HG03066 (cell line): ENCODE measurements around the gene PCDHB8.
"Not testable (repeated sequence)": the region's sequence is repeated elsewhere in the genome, so short reads cannot be mapped to it uniquely, and the experiment has no call there.

Experiments
- ATAC-seq: cut with Tn5 transposase; IDR thresholded peaks from one replicate; pipeline ENCODE4 v1.9.1; 2021; ENCODE audit warnings: low read depth; ENCODE audit not compliant: unreplicated experiment

The PCDHB8 gene

DNA sequence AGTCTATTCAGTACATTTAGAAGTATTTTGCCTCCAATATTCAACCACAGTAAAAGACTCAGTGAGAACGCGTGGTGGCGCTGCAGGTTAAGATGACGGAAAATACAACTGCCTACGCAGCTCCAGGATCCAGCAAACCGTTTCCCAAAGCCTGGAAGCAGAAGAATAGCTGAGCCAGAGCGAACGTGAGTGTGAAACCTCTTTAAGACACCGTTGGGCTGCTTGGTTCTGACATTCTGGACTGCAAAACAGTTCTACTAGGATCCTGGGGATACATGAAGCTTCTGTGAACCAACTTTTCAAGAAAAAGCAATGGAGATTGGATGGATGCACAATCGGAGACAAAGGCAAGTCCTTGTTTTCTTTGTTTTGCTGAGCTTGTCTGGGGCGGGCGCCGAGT, 4.7 kb downstream of the PCDHB8 start, which contains the start of gene PCDHB16:
PCDHB16 (plus strand) TSS at position 140 of the 400 bp plus-strand sequence; CDS start at position 313, 173 bp downstream.
- ATAC-seq = no peak

DNA sequence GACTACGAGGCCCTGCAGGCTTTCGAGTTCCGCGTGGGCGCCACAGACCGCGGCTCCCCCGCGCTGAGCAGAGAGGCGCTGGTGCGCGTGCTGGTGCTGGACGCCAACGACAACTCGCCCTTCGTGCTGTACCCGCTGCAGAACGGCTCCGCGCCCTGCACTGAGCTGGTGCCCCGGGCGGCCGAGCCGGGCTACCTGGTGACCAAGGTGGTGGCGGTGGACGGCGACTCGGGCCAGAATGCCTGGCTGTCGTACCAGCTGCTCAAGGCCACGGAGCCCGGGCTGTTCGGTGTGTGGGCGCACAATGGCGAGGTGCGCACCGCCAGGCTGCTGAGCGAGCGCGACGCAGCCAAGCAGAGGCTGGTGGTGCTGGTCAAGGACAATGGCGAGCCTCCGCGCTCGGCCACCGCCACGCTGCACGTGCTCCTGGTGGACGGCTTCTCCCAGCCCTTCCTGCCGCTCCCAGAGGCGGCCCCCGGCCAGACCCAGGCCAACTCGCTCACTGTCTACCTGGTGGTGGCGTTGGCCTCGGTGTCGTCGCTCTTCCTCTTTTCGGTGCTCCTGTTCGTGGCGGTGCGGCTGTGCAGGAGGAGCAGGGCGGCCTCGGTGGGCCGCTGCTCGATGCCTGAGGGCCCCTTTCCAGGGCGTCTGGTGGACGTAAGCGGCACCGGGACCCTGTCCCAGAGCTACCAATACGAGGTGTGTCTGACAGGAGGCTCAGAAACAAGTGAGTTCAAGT, 6.7 kb downstream of the PCDHB8 start:
- ATAC-seq = not testable (repeated sequence)

DNA sequence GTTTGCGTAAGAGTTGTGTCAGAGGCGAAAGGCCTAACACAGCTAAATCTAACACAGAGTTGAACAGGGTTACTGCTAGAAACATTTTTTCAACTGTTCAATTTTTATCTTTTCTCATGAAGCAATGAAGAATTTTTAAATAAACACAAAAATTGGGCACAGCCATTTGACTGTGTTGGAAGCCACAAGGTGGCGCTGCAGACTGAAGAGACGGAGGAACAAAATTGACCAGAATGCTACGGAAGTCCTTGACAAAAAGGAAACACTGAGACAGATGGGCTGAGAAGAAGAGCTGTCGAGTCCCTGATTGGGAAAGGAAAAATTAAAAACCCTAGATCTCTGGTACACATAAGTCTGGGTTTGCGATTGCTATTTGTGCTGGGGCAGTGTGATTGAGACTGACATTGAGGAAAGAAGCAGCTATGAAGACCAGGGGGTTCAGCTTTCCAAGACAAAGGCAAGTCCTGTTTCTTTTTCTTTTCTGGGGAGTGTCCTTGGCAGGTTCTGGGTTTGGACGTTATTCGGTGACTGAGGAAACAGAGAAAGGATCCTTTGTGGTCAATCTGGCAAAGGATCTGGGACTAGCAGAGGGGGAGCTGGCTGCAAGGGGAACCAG, 9.4 kb downstream of the PCDHB8 start, which contains the start of gene PCDHB9:
PCDHB9 (plus strand) TSS at position 265 of the 616 bp plus-strand sequence; CDS start at position 423, 158 bp downstream.
- no peak for ATAC-seq

DNA sequence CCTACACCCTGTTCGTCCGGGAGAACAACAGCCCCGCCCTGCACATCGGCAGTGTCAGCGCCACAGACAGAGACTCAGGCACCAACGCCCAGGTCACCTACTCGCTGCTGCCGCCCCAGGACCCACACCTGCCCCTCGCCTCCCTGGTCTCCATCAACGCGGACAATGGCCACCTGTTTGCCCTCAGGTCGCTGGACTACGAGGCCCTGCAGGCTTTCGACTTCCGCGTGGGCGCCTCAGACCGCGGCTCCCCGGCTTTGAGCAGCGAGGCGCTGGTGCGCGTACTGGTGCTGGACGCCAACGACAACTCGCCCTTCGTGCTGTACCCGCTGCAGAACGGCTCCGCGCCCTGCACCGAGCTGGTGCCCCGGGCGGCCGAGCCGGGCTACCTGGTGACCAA, 11.1 kb downstream of the PCDHB8 start:
- not testable (repeated sequence) for ATAC-seq

DNA sequence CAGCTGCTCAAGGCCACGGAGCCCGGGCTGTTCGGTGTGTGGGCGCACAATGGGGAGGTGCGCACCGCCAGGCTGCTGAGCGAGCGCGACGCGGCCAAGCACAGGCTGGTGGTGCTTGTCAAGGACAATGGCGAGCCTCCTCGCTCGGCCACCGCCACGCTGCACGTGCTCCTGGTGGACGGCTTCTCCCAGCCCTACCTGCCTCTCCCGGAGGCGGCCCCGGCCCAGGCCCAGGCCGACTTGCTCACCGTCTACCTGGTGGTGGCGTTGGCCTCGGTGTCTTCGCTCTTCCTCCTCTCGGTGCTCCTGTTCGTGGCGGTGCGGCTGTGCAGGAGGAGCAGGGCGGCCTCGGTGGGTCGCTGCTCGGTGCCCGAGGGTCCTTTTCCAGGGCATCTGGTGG, 11.5 kb downstream of the PCDHB8 start:
- ATAC-seq = not testable (repeated sequence)

DNA sequence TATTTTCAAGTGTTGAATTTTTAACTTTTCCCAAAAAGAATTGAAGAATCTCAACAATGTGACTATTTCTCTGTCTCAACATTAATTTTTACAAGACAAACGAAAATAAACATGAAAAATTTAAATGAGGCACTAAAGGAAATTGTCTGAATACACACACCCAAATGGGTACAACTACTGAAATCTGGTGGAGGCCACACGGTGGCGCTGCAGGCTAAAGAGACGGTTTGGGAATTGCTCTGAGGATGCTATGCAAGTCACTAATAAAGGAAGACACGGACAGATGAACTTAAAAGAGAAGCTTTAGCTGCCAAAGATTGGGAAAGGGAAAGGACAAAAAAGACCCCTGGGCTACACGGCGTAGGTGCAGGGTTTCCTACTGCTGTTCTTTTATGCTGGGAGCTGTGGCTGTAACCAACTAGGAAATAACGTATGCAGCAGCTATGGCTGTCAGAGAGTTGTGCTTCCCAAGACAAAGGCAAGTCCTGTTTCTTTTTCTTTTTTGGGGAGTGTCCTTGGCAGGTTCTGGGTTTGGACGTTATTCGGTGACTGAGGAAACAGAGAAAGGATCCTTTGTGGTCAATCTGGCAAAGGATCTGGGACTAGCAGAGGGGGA, 14.6 kb downstream of the PCDHB8 start, which contains the start of gene PCDHB10:
PCDHB10 (plus strand) TSS at position 244 of the 616 bp plus-strand sequence; CDS start at position 444, 200 bp downstream.
- ATAC-seq = no peak

DNA sequence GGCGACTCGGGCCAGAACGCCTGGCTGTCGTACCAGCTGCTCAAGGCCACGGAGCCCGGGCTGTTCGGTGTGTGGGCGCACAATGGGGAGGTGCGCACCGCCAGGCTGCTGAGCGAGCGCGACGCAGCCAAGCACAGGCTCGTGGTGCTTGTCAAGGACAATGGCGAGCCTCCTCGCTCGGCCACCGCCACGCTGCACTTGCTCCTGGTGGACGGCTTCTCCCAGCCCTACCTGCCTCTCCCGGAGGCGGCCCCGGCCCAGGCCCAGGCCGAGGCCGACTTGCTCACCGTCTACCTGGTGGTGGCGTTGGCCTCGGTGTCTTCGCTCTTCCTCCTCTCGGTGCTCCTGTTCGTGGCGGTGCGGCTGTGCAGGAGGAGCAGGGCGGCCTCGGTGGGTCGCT, 16.7 kb downstream of the PCDHB8 start:
- ATAC-seq = not testable (repeated sequence)

DNA sequence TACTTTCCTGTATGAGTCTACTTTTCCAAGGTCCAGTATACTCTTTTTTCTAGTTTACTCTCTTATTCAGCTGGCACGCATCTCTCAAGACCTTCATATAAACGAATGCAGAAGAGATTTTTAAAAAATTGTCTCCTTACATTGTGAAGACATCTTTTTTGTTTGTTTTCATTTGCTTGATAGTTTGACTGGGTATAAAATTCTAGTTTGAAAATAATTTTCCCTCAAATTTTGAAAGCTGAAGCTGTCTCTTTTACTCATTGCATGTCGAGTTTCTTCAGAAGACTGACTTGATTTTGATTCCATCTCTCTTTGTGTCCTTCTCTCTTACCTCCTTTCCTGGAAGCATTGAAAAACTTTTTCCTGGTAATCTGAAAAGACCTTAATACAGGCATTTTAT, 18.8 kb downstream of the PCDHB8 start:
- ATAC-seq = no peak

DNA sequence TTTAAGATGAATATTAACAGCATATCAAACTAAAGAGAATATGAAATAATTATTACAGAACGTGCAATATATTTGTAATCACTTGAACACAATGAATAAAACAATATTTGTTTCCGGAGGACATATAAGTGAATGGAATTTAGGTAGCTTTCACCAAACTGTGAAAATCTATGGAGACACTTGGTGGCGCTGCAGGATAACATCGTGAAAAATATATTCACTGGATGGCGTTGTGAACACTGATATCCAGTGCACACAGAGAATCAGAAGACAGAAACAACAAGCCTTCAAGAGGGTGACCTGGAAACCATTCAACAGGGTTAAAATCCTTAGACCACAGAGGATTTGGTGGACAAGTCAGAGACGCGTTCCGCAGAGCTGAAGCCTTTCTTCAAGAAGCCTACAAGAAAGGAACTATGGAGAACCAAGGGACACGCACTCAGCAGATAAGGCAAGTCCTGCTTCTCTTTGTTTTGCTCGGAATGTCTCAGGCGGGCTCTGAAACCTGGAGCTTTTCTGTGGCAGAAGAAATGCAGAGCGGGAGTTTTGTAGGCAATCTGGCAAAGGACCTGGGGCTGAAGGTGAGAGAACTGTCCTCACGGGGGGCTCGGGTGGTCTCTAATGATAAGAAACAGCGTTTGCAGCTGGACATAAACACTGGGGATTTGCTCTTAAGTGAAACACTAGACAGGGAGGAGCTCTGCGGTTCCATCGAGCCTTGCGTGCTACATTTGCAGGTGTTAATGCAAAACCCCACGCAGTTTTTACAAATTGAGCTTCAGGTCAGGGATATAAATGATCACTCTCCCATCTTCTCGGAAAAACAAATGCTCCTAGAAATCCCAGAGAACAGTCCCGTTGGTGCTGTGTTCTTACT, 22.0 kb downstream of the PCDHB8 start, which contains the start of gene PCDHB11:
PCDHB11 (plus strand) TSS at position 269 of the 877 bp plus-strand sequence; CDS start at position 417, 148 bp downstream.
- ATAC-seq = no peak

DNA sequence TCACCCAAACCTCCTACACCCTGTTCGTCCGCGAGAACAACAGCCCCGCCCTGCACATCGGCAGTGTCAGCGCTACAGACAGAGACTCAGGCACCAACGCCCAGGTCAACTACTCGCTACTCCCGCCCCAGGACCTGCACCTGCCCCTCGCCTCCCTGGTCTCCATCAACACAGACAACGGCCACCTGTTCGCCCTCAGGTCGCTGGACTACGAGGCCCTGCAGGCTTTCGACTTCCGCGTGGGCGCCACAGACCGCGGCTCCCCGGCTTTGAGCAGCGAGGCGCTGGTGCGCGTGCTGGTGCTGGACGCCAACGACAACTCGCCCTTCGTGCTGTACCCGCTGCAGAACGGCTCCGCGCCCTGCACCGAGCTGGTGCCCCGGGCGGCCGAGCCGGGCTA, 23.5 kb downstream of the PCDHB8 start:
- ATAC-seq = not testable (repeated sequence)

DNA sequence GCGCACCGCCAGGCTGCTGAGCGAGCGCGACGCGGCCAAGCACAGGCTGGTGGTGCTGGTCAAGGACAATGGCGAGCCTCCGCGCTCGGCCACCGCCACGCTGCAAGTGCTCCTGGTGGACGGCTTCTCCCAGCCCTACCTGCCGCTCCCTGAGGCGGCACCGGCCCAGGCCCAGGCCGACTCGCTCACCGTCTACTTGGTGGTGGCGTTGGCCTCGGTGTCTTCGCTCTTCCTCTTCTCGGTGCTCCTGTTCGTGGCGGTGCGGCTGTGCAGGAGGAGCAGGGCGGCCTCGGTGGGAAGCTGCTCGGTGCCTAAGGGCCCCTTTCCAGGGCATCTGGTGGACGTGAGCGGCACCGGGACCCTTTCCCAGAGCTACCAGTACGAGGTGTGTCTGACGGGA, 24.1 kb downstream of the PCDHB8 start:
- ATAC-seq = not testable (repeated sequence)

DNA sequence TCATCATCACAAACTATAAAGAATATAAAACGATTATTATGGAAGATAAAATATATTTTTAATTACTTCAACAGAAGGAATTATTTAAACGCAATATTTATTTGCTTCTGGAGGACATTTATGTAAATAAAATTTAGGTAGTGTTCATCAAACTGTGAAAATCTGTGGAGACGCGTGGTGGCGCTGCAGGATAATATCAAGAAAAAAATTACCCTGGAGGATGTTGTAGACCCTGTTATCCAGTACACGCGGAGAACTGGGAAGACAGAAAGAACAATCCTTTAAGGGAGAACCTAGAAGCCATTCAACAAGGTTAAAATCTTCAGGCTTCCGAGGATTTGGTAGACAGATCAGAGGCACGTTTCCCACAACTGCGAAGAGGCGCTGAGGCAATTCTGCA, 30.9 kb downstream of the PCDHB8 start, which contains the start of gene PCDHB12:
PCDHB12 (plus strand) TSS at position 242 of the 400 bp plus-strand sequence. CDS start 189 bp downstream, outside the sequence.
- ATAC-seq = no peak

DNA sequence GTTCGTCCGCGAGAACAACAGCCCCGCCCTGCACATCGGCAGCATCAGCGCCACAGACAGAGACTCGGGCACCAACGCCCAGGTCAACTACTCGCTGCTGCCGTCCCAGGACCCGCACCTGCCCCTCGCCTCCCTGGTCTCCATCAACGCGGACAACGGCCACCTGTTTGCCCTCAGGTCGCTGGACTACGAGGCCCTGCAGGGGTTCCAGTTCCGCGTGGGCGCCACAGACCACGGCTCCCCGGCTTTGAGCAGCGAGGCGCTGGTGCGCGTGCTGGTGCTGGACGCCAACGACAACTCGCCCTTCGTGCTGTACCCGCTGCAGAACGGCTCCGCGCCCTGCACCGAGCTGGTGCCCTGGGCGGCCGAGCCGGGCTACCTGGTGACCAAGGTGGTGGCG, 32.7 kb downstream of the PCDHB8 start:
- ATAC-seq = not testable (repeated sequence)

DNA sequence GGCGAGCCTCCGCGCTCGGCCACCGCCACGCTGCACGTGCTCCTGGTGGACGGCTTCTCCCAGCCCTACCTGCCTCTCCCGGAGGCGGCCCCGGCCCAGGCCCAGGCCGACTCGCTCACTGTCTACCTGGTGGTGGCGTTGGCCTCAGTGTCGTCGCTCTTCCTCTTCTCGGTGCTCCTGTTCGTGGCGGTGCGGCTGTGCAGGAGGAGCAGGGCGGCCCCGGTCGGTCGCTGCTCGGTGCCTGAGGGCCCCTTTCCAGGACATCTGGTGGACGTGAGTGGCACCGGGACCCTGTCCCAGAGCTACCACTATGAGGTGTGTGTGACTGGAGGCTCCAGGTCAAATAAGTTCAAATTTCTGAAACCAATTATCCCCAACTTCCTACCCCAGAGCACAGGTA, 33.3 kb downstream of the PCDHB8 start:
- not testable (repeated sequence) for ATAC-seq

DNA sequence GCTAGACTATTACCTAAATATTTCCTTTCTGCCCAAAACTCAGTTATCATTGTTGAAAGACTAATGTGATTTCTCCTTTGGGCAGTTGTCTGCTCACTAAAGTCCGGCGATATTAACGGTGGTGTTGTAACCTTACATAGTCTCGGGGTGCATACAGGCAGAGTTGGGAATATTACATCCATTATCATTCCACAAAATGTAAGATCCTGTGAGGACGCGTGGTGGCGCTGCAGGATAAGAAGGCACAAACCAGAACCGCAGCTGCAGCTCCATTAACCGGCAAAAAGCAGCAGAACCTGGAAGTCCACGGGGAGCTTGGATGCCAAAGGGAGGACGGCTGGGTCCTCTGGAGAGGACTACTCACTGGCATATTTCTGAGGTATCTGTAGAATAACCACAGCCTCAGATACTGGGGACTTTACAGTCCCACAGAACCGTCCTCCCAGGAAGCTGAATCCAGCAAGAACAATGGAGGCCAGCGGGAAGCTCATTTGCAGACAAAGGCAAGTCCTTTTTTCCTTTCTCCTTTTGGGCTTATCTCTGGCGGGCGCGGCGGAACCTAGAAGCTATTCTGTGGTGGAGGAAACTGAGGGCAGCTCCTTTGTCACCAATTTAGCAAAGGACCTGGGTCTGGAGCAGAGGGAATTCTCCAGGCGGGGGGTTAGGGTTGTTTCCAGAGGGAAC, 36.2 kb downstream of the PCDHB8 start, which contains the start of gene PCDHB13:
PCDHB13 (plus strand) TSS at position 264 of the 684 bp plus-strand sequence; CDS start at position 469, 205 bp downstream.
- not testable (repeated sequence) for ATAC-seq

DNA sequence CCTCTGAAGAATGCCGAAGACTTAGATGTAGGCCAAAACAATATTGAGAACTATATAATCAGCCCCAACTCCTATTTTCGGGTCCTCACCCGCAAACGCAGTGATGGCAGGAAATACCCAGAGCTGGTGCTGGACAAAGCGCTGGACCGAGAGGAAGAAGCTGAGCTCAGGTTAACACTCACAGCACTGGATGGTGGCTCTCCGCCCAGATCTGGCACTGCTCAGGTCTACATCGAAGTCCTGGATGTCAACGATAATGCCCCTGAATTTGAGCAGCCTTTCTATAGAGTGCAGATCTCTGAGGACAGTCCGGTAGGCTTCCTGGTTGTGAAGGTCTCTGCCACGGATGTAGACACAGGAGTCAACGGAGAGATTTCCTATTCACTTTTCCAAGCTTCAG, 37.0 kb downstream of the PCDHB8 start:
- not testable (repeated sequence) for ATAC-seq

DNA sequence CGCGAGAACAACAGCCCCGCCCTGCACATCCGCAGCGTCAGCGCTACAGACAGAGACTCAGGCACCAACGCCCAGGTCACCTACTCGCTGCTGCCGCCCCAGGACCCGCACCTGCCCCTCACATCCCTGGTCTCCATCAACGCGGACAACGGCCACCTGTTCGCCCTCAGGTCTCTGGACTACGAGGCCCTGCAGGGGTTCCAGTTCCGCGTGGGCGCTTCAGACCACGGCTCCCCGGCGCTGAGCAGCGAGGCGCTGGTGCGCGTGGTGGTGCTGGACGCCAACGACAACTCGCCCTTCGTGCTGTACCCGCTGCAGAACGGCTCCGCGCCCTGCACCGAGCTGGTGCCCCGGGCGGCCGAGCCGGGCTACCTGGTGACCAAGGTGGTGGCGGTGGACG, 37.9 kb downstream of the PCDHB8 start:
- not testable (repeated sequence) for ATAC-seq

DNA sequence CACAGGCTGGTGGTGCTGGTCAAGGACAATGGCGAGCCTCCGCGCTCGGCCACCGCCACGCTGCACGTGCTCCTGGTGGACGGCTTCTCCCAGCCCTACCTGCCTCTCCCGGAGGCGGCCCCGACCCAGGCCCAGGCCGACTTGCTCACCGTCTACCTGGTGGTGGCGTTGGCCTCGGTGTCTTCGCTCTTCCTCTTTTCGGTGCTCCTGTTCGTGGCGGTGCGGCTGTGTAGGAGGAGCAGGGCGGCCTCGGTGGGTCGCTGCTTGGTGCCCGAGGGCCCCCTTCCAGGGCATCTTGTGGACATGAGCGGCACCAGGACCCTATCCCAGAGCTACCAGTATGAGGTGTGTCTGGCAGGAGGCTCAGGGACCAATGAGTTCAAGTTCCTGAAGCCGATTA, 38.4 kb downstream of the PCDHB8 start:
- not testable (repeated sequence) for ATAC-seq

DNA sequence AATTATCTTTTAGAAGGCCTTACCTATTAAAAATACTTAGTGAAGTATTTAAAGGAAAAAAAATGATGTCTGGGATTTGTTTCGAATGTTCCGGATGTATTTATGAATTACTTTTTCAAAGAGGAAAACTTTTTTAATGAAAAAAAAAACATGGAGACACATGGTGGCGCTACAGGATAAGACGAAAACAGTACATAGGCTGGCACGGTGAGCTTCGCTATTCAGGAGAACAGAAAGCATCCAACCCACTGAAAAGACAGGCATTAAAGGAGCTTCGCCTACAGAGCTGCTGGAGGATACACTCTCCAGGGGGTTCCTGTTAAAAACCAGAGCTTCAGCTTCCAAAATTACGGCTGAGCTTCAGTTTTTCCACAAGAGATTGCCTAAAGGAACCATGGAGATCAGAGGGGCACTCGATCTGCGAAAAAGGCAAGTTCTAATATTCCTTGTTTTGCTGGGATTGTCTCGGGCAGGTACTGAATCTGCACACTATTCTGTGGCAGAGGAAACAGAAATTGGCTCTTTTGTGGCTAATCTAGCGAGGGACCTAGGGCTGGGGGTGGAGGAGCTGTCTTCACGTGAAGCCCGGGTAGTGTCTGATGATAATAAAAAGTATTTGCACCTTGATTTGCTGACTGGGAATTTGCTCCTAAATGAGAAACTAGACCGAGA, 45.7 kb downstream of the PCDHB8 start, which contains the start of gene PCDHB14:
PCDHB14 (plus strand) TSS at position 232 of the 672 bp plus-strand sequence; CDS start at position 395, 163 bp downstream.
- no peak for ATAC-seq
